RWPE1 (cell line): ENCODE results near the gene CYP4F12.

Experiments
- CTCF ChIA-PET: fragments of 350-600 bp; sonication (Branson Sonifier 250); formaldehyde crosslinking; extraction: SDS; loops from one replicate; lab custom pipeline; 2021; lab: Yijun Ruan, JAX
- POLR2A ChIA-PET: fragments of 400-600 bp; formaldehyde crosslinking; extraction: SDS; loops from one replicate; lab custom pipeline; 2020; ENCODE audit warnings: antibody characterized with exemption; ENCODE audit not compliant: low non-redundant PET; lab: Yijun Ruan, JAX
- DNase-seq: peaks from one replicate; pipeline ENCODE4 v3.0.0; 2012; ENCODE audit warnings: low spot score
- H3K27ac ChIP-seq: fragments of 450-650 bp; 2 replicates; pipeline ENCODE4 v1.5.1; 2017
- TF ChIP-seq, protein P1 (sequence below): fragments of 450-650 bp; conservative IDR thresholded peaks from 2 replicates; pipeline ENCODE4 v1.5.1; 2017; ENCODE audit warnings: low read depth, mild to moderate bottlenecking

The CYP4F12 gene

DNA sequence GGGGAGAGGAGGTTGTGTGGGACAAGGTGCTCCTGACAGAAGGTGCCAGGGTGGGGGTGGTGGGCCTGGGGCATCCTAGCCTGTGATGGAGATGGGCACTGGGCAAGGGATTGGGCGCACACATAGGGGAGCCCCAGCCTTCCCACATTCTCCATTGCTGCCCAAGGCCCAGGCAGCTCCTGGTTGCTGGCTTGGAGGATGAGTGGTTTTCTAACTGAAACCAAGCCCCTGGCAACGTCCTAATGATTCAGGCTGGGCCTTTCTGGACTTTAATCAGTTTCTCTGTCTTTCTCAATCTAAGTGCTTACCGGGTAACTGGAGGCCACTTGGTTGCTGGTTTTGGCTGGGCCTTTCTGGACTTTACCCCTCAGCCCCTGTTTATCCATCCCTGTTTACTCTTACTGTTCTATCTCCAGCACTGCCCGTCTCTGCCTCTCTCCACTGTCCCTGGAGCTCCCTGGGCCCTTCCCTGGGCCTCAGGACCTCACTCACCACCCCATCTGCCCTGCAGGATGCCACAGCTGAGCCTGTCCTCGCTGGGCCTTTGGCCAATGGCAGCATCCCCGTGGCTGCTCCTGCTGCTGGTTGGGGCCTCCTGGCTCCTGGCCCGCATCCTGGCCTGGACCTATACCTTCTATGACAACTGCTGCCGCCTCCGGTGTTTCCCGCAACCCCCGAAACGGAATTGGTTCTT, 31.8 kb upstream of the CYP4F12 start:
- DNase-seq, result no peak
- POLR2A ChIA-PET, result no interaction called here
- CTCF ChIA-PET, result interaction anchor here (0.6 kb wide), 2 partner anchors 11 to 23 kb away, joined by 3 to 5 read pairs; no protein-coding TSS in a partner anchor
- TF ChIP-seq, protein P1, sequence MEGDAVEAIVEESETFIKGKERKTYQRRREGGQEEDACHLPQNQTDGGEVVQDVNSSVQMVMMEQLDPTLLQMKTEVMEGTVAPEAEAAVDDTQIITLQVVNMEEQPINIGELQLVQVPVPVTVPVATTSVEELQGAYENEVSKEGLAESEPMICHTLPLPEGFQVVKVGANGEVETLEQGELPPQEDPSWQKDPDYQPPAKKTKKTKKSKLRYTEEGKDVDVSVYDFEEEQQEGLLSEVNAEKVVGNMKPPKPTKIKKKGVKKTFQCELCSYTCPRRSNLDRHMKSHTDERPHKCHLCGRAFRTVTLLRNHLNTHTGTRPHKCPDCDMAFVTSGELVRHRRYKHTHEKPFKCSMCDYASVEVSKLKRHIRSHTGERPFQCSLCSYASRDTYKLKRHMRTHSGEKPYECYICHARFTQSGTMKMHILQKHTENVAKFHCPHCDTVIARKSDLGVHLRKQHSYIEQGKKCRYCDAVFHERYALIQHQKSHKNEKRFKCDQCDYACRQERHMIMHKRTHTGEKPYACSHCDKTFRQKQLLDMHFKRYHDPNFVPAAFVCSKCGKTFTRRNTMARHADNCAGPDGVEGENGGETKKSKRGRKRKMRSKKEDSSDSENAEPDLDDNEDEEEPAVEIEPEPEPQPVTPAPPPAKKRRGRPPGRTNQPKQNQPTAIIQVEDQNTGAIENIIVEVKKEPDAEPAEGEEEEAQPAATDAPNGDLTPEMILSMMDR, result no peak
- peak overlapping the region; percentile 89 for H3K27ac ChIP-seq

DNA sequence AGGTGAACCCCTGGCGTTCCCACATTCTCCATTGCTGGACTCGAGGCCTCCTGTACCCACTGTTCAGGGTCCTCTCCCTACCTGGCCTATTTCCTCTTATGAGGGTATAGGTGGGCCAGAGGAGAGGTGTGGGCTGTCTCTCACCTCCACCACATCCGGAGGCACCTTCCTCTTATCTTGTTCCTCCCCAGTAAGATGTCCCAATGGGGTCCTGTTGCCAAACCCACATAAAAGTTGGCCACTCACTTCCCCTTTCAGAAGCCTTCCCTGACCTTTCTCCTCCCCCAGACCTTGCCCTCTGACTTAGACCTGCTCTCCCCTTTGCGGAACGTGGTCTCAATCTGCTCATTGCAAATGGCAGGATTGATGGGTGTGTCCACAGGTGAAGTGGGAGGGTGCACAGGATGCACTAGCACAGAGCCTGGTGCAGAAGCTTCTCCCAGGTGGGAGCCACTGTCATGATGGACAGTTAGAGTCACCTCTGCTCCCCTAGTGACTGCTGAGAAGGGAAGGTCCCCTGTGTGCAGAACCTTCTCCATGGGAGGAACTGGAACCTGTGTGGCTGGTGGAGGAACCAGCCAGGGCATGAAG, 30.9 kb upstream of the CYP4F12 start:
- TF ChIP-seq, protein P1, result no peak
- ChIA-PET CTCF (no interaction called here), POLR2A (no interaction called here)
- DNase-seq, result no peak
- H3K27ac ChIP-seq, result peak overlapping the region; percentile 89

DNA sequence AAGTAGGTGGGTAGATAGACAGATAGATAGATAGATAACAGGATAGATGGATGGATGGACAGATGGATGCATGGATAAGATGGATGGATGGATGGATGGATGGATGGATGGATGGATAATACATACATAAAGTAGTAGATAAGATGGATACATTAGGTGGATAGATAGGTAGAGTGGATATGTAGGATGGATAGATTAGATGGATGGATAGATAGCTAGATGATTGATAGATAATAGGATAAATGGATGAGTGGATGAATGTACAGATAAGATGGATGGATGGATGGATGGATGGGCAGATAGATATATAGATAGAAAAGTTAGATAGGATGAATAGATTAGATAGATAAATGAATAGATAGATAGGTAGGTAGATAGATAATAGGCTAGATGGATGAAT, 30.1 kb upstream of the CYP4F12 start:
- CTCF ChIA-PET, result no interaction called here

DNA sequence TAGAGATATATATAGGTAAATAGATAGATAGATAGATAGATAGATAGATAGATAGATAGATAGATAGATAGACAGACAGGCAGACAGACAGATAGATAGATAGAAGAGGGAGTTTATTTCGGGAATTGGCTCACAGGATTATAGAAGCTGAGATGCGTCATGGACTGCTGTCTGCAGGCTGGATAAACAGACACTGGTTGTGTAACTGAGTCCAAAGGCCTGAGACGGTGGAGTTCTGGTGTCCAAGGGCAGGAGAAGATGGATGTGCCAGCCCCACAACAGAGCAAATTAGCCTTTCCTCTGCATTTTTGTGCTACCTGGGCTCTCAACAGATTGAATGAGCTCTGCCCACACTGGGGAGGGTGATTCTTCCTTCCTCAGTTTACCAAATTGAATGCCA, 29.5 kb upstream of the CYP4F12 start:
- ChIA-PET CTCF (no interaction called here), POLR2A (no interaction called here)
- DNase-seq, result no peak
- TF ChIP-seq, protein P1, result no peak
- H3K27ac ChIP-seq, result no peak overlapping the region

More for the DNA sequence above, 30.1 kb upstream of the CYP4F12 start:
- TF ChIP-seq, protein P1, result no peak
- POLR2A ChIA-PET, result no interaction called here
- DNase-seq, result no peak
- H3K27ac ChIP-seq, result no peak overlapping the region

DNA sequence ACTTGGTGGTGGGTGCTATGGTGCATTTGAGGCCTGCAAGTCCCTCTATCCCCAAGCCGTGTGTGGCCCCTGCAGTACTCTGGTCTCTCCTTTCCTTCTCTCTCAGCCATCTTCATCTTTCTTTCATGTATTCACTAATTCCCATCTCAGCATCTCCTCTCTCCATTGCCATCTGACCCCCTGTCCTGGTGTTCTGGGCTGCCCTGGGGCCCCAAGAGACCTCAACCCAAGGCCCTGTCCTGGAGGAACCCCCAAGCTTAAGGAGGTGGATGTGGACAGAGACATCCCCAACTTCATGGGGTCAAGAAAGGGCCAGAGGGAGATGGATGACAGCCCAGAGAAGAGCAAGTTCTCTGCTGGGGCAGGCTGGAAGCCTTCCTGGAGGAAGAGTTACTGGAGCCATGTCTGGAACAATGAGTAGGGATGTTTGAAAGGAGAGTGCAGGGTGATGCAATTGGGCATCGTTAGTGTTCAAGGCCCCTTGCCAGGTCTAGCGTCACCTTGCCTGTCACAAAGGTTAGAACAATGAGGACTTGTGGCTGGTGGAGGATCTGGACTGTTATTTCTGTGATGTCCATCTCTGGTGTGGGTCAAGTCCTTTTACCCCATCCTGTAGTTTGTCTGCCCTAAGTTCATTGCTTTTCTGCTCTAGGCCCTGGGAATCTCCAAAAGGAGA, 28.7 kb upstream of the CYP4F12 start:
- CTCF ChIA-PET, result no interaction called here
- POLR2A ChIA-PET, result no interaction called here
- DNase-seq, result no peak
- TF ChIP-seq, protein P1, result no peak
- H3K27ac ChIP-seq, result no peak overlapping the region

DNA sequence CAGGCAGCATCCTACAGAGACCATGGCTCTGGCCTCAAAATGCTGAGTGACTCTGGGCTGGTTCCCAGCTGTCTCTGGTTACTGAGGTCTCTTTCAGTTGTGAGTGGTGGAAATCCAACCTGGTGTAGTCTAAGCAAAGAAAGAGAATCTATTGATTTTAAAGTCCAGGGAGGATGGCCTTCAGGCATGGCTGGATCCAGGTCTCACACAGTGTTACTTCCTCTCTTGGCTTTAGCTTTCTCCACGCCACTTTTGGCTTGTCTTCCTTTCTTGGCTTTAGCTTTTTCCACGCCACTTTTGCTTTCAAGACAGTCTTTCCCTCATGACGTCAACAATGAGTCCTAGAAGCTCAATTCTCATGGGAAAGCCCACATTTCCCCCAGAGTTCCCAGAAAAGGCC, 28.1 kb upstream of the CYP4F12 start:
- TF ChIP-seq, protein P1, result no peak
- CTCF ChIA-PET, result no interaction called here
- POLR2A ChIA-PET, result no interaction called here
- H3K27ac ChIP-seq, result no peak overlapping the region
- no peak for DNase-seq
